Measurements from ENCODE around the gene TAF10. TPM values are rescaled to one million over a fixed set of nuclear protein-coding genes. Genes with fewer than 3 reads are reported as not detected.

TAF10 gene
- total RNA-seq, 2 donors from 2014 or later, result 95.3 to 166 TPM

DNA sequence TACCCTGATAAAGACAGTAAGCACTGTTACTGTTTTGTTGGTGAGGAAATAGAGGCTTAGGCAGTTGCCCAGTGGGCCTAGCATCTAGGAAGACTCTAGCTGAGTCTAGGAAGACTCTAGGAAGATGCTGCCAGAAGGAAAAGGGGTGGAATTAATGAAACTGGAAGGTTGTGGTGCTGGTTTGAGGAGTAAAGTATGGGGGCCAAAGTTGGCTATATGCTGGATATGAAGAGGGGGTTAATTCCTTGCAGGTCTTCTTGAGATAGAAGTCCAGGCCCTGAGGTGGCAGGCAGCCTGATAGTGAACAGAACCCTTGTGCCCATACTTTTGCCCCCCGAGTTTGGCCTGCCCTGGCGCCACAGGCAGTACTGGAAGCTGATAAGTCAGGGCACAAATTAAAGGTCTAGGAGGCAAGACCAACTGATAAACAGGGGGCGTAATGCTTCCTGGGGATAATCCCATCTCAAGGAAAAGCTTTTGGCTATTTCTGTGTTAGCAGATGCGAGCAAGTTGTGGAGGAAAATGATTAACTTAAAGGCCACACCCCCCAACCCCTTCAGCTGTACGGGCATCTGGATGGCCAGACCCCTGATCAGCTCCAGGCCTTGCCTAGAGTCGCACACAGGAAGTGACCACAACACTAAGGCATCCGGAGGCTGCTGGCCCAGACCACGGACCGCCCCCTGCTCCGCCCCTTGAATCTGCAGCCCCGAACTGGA lies 5.4 kb downstream of the TAF10 start:
- Mint-ChIP-seq H3K9me3 (no peaks in the 10 kb centered on the region), H3K36me3 (peaks cover 27 to 32% of the 10 kb centered on the region in 2 donors), H3K27ac (peak overlapping the region in 1 of 2 donors; percentile 87)

DNA sequence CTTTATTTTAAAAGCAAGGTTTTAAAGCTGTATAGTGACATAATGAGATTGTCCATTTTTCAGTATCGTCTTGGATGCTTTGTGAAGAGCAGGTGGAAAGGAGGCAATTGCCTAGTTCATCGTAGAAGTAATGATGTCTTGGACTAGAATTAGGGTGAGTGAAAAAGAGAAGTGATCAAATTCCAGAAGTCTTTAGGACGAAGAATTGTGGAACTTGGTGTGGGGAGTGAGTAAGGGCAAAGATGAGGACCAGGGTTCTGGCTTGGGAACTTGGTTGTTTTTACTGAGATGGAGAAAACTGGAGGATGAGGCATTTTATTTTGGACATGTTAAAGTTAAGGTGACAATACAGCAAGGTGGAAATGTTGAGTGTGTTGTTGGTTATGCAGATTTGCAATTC lies 7.2 kb downstream of the TAF10 start:
- ATAC-seq, result no peak

More for the DNA sequence above, 5.4 kb downstream of the TAF10 start:
- DNase-seq (ENCODE audit: low spot score in 2 of 2) (peak; percentile 51 to 75), ATAC-seq (peak; percentile 27 to 50)

DNA sequence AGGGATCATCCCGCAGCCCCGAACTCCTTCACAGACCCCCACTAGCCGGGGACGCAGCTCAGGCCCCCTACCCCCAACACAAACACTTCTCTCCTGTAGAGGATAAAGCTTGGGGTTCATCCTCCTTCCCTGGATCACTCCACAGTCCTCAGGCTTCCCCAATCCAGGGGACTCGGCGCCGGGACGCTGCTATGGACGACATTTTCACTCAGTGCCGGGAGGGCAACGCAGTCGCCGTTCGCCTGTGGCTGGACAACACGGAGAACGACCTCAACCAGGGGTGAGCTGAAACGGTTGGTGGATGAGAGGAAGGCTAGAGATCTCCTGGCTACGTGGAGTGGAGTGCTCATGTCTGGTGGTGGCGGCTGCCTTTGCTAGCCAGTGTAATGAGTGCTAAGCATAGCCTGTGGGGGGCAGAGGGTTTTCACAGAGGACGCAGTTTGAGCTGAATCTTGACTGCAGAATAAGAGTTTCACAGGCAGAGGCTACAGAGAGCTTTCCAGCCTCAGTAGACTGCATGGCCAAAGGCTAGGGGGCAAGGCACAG lies 7.9 kb downstream of the TAF10 start:
- peaks cover 3 to 18% of the 10 kb centered on the region in 2 donors for H3K36me3 Mint-ChIP-seq
- no peak overlapping the region for H3K27ac Mint-ChIP-seq
- H3K9me3 Mint-ChIP-seq, result no peaks in the 10 kb centered on the region
- DNase-seq (ENCODE audit: low spot score in 2 of 2) (peak in 1 of 2 donors; percentile 39), ATAC-seq (peak; percentile 40 to 53)

More for the DNA sequence above, 7.2 kb downstream of the TAF10 start:
- Mint-ChIP-seq H3K36me3 (peaks cover 9 to 20% of the 10 kb centered on the region in 2 donors), H3K9me3 (no peaks in the 10 kb centered on the region), H3K27ac (no peak overlapping the region)
- DNase-seq (ENCODE audit: low spot score in 2 of 2), result no peak

DNA sequence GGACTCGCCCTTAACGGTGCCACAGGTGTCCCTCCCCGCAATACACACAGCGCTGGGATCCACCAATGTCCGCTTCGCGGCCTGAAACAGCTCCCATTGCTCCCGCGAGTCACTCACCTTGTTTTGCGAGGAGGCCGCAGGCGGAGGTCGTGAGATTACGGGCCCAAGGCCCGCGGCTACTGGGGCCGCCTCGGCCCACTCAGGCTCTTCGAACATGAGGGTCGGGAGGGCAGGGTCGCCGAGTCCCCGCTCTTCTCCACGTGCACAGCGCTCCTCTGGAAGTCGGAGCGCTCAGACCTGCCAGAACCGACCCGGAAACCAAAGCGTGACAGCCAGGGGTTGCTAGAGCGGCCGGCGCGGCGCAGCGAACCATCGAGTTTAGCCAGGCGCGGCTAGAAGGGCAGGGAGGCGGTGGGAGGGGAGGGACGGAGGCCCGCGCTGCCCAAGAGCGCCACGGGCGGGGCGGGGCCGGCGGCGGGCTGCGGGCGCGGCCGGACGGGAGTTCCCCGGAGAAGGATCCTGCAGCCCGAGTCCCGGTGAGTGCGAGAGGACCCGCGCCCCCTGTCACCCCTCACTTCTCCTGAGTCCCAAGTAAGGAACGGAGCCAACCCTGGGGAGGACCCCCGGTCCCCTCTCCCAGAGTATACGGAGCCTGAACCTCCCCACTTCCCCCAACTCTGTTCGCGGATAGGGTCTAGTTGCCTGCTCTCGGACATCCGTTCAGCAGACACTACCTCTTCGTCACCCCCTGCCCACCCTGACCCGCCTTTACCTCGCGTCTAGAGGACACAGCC lies 8.5 kb downstream of the TAF10 start, which contains the start of the genes ILK and RRP8:
Gene ILK (plus strand): TSS at position 488 of the 794 bp plus-strand sequence. CDS start 498 bp downstream, outside the sequence.
Gene RRP8 (minus strand): TSS at position 330 of the 794 bp plus-strand sequence. CDS start 114 bp downstream, at position 216.
- DNase-seq (ENCODE audit: low spot score in 2 of 2) (peak; percentile 79 to 85), ATAC-seq (peak; percentile 67 to 85)
- H3K27ac Mint-ChIP-seq, result no peak within 1 kb of the TSS
- peaks cover 0 to 18% of the 10 kb centered on the region in 2 donors for H3K36me3 Mint-ChIP-seq
- H3K9me3 Mint-ChIP-seq, result no peaks in the 10 kb centered on the region

DNA sequence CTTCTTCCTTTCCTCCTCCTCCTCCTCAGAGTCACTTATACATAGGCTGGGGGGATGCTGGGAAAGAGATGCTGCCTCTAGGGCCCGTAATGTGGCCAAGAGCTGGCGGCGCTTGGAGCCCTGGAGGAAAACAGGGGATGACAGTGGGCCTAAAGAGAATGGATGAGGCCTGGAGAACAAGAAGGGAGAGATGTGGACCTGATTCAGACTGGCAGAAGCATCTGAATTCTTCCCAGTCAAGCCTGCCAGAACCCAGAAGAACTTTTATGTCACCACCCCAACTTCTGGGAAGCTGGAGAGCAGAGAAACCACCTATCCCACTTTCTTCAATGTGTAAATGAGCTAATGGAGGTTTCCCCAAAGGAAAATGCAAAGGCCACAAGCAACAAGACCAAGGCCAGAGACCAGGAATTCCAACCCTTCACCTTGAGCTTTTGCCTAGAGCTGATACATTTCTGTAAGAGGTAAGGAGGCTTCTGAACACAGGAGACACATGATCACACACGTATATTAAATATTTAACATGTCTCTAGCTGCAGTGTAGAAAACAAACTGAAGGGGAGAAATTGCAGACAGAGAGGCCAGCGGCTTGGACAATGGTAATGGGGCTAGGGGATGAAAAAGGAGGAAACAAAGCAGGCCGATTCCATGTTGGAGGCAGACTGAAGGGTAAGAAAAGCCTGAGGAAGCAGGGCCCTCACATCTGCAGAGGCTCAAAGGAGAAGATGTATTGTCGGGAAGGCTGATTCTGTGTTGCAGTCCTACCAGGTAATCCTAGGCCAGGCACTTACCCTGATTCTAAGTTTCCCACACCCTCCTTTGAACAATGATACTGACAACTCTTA lies 9.7 kb downstream of the TAF10 start:
- DNase-seq (ENCODE audit: low spot score in 2 of 2) (no peak), ATAC-seq (no peak)
- Mint-ChIP-seq H3K27ac (peak overlapping the region in 1 of 2 donors; percentile 65), H3K9me3 (no peaks in the 10 kb centered on the region), H3K36me3 (peaks cover 5 to 27% of the 10 kb centered on the region in 2 donors)

DNA sequence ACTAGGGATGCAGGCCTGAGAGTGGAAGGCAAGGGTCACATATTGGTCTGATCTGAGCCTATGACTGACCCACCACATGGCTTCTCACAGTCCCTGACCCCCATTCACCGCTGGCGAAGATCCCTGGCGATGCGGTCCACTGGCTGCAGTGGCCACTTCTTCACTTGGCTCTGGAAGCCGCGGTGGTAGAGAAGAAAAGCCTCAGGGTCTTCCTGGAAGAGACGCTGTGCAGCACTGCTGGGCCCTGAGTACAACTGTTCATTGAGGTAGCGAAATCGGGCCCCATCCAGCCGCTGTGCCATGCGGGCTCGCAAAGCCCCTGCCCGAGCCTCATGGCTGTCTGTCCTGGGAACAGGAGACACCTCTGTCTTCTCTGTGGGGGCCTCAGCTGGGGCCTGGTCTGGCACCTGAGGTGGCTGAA lies 11.0 kb downstream of the TAF10 start:
- Mint-ChIP-seq H3K9me3 (no peaks in the 10 kb centered on the region), H3K36me3 (peaks cover 5 to 31% of the 10 kb centered on the region in 2 donors), H3K27ac (no peak overlapping the region)
- DNase-seq (ENCODE audit: low spot score in 2 of 2), result peak in 1 of 2 donors; percentile 1
- no peak for ATAC-seq

DNA sequence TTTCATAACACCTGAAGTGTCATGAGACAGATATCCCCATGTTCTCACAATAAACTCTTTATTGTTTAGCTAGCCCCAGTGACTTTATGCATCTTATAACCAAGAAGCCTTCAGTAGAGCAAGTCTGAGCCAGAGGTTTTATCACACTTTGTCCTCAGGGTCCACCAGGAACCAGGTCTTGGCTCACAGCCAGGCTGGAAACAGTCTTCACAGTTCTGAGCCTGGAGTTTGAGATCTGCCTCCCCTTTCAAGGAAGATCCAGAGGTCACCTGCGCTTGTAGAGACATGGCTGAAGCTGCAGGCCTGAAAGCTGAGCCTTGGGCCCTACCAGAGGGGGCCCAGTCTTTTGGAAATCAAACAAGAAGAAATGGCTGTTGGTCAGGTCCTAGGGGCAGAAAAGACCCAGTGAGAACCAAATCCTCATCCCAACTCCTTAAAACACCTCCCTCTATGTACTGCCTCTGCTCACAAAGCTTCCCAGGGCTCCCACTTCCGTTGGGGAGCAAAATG lies 12.1 kb downstream of the TAF10 start:
- DNase-seq (ENCODE audit: low spot score in 2 of 2) (peak in 1 of 2 donors; percentile 1), ATAC-seq (no peak)
- Mint-ChIP-seq H3K27ac (peak overlapping the region in 1 of 2 donors; percentile 63), H3K36me3 (peaks cover 5 to 34% of the 10 kb centered on the region in 2 donors), H3K9me3 (no peaks in the 10 kb centered on the region)

DNA sequence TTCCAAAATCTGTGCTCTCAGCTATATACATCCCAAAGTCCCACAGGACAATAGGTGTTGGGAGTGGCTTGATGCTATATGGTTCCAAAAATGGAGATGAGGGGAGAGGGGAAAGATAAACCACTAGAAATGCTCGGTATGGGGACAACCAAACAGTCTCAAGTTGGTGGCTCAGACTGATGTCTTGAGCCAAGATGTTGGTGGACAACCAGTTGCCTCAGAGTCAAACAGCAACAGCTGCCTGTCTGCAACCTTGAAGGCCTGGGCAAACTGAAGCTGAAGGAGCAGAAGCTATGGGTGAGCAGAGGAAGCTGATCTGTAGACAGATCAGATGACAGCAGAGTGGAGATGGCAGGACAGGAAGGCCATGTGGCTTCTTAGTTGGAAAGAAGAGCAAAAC lies 12.6 kb downstream of the TAF10 start:
- Mint-ChIP-seq H3K9me3 (no peaks in the 10 kb centered on the region), H3K36me3 (peaks cover 5 to 36% of the 10 kb centered on the region in 2 donors), H3K27ac (peak overlapping the region in 1 of 2 donors; percentile 33)
- DNase-seq (ENCODE audit: low spot score in 2 of 2), result peak in 1 of 2 donors; percentile 0
- no peak for ATAC-seq

DNA sequence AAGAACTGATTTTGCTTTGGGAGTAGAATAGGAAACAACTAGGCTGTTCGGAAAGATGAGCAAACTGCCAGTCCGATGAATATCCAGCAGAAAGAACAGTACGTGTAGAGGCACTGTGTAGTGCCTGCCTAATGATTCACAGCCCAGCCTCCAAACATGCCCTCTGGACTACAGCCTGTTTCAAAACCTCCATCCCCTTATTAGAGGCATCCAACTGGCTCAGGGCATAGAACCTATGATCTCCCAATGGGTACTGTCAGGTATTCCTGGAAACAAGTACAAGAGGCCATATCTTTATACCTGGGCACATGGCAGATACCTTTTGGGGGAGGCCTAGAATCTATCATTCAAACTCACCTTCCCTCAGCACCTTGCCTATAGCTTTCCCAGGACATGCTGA lies 13.5 kb downstream of the TAF10 start:
- peaks cover 5 to 40% of the 10 kb centered on the region in 2 donors for H3K36me3 Mint-ChIP-seq
- H3K9me3 Mint-ChIP-seq, result no peaks in the 10 kb centered on the region
- no peak for ATAC-seq
- DNase-seq (ENCODE audit: low spot score in 2 of 2), result no peak
- H3K27ac Mint-ChIP-seq, result peak overlapping the region in 1 of 2 donors; percentile 12

DNA sequence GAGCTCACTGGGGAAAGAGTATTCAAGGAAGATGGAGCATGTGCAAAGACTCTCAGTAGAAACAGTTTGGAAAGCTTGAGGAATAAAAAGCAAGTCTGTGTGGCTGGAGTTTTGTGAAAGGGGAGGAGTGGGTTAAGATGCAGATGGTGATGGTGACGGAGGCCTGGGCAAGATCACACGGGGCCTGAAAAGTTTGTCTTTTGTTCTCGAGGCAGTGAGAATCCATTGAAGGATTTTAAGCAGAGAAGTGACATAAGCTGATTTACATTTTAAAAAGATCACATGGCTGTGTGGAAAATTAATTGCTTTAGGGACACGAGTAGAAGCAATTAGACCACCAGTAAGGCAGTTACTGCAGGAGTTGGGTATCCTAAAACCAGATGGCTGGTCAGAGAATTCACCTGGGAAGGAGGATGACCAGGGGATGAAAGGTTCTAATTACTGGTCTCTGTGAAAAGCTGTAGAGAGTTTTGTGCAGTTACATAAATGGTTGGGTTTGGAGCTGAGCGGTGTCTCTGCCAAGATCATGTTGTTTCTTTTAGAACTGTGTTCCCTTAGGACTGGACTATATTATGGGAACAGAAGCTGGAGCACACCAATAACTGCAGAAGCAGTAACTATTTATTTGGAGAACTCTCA lies 15.7 kb downstream of the TAF10 start:
- no peak for DNase-seq (ENCODE audit: low spot score in 2 of 2)
- ATAC-seq, result no peak
- peaks cover 5 to 32% of the 10 kb centered on the region in 2 donors for H3K36me3 Mint-ChIP-seq
- H3K9me3 Mint-ChIP-seq, result no peaks in the 10 kb centered on the region
- H3K27ac Mint-ChIP-seq, result no peak overlapping the region

DNA sequence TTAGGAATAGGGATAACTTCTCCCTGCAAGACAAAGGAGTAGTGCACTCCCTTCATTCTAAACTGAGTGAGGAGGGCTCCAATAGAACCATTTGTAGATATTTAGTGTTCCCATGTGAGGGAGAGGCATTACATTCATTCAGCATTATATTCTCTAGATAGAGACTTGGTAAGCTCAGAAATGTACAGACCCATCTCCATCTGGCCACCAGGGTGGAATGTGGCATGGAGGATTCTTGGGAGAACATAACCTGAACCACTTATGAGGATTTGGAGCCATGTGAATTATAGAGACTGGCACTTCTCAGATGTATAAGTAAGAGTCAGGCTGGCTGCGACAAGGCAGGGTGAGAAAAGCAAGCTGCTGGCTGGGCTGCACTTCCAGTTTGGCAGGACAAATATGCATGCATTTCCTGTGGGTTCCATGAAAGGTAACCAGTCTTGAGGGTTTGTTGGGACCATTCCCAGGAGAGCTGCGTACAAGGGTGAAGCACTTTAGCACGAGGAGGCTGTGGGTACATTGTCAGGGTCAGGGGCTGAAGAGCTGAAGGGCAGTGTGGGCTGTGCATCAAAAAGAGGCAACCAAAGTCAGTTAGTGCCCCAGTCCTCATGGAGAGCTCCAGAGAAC lies 17.8 kb downstream of the TAF10 start:
- no peak for DNase-seq (ENCODE audit: low spot score in 2 of 2)
- H3K27ac Mint-ChIP-seq, result peak overlapping the region in 1 of 2 donors; percentile 3
- no peak for ATAC-seq
- no peaks in the 10 kb centered on the region for H3K9me3 Mint-ChIP-seq
- peaks cover 5 to 28% of the 10 kb centered on the region in 2 donors for H3K36me3 Mint-ChIP-seq

DNA sequence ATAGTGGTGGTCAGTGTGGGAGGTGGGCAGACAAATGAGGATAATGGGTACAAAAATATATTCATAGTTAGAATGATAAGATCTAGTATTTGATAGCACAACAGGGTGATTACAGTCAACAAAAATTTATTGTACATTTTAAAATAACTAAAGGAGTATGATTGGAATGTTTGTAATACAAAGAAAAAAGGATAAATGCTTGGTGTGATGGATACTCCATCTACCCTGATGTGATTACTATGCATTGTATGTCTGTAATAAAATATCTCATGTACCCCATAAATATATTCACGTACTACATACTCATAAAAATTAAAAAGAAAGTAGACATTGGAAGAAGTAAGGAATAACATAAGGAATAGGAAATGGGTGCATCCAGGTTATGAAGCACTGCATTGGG lies 24.0 kb downstream of the TAF10 start:
- peaks cover 22 to 25% of the 10 kb centered on the region in 2 donors for H3K36me3 Mint-ChIP-seq

DNA sequence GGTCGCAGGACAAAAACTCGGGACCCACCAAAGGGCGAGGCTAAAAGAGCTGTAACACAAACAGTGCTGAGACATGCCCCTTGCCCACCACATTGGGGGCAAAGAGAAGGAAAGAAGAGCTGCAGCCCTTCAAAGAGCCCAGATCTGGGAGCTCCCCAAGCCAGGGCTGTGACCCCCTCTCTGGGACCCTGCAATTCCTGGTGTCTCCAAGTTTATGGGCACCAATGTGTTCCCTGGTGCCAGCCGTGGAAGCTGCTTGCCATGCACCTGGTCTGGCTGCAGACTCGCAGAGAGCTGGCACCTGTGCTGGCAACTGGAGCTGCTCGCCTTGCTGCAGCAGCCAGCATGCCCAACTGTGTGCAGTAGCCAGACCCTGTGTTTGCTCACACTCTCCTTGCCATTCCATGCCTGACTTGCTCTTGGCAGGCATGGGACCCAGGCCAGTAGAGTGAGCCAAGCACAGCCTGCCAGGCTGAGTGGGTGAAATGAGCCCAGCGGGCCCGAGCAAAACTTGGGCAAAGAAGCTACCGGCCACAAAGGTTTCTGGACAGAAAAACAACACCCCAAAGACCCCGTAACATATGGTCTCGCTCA lies 24.6 kb downstream of the TAF10 start:
- H3K36me3 Mint-ChIP-seq, result peaks cover 26 to 28% of the 10 kb centered on the region in 2 donors
- H3K9me3 Mint-ChIP-seq, result peaks cover 12 to 22% of the 10 kb centered on the region in 2 donors
- H3K27ac Mint-ChIP-seq, result peak overlapping the region in 1 of 2 donors; percentile 54
- DNase-seq (ENCODE audit: low spot score in 2 of 2), result no peak
- ATAC-seq, result no peak

More for the DNA sequence above, 24.0 kb downstream of the TAF10 start:
- no peak overlapping the region for H3K27ac Mint-ChIP-seq
- no peak for DNase-seq (ENCODE audit: low spot score in 2 of 2)
- peaks cover 9 to 19% of the 10 kb centered on the region in 2 donors for H3K9me3 Mint-ChIP-seq
- ATAC-seq, result no peak

DNA sequence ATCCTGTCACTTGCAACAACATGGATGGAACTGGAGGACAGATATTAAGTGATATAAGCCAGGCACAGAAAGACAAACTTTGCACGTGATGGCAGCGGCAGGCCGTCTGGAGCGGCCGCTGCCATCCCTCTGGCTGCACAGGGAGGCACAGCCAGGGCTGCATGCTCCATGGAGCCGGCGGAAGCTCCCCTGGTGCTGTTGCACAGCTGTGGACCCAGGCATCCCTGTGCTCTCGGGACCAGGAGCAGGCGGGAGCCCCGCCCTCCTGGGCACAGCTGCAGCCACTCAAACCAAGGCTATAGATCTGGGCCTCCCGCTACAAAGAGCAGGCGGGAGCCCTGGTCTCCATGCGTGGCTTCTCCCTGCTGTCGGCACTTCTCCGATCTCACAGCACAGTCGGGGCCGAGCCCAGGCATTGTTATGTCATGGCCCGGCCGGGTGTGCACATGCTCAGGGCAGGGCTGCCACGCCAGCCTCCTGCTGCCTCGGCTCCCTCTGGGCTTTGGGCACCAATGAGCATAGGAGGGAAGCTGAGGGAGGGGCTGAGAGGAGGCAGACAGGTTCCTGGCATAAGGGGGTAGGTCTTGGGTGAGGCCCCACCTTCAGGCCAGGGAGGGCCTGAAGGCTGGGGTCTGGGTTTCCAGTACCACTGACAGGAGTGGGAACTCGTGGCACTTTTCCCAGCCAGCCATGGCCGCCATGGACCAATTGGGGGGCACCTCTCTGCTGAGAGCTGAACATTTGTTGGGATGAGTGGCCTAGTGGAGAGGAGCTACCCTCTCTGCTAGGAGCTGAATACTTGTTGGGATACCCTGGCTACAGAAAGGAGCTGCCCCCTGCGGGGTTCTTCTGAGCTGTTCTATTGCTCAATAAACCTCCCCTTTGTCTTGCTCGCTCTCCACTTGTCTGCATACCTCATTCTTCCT lies 25.3 kb downstream of the TAF10 start:
- no peak overlapping the region for H3K27ac Mint-ChIP-seq
- ATAC-seq (no peak), DNase-seq (ENCODE audit: low spot score in 2 of 2) (no peak)
- H3K9me3 Mint-ChIP-seq, result peaks cover 12 to 22% of the 10 kb centered on the region in 2 donors
- H3K36me3 Mint-ChIP-seq, result peaks cover 27 to 28% of the 10 kb centered on the region in 2 donors

Data from activated naive CD4-positive, alpha-beta T cell treated with anti-CD3 and anti-CD28 coated beads, Interleukin-2, amount 50 U/mL, for 72 hours (primary cell).